HG03565 (cell line): ENCODE data around the gene SLC25A43.

Experiments
- ATAC-seq: cut with Tn5 transposase; IDR thresholded peaks from one replicate; pipeline ENCODE4 v1.9.1; 2021; ENCODE audit warnings: mild to moderate bottlenecking, moderate library complexity; ENCODE audit not compliant: unreplicated experiment

SLC25A43 gene

GRCh38 chrX:119495734-119496726, 96.9 kb downstream of the SLC25A43 start:
- ATAC-seq = no peak

- ATAC-seq = no peak
These were observed 98.0 kb downstream of the SLC25A43 start for GRCh38 chrX:119497185-119497584.

- no peak for ATAC-seq
These were observed 101.1 kb downstream of the SLC25A43 start for GRCh38 chrX:119500061-119500800.

- ATAC-seq = no peak
These were observed 102.5 kb downstream of the SLC25A43 start for GRCh38 chrX:119501511-119502148.

- ATAC-seq = no peak
These were observed 103.8 kb downstream of the SLC25A43 start for GRCh38 chrX:119502727-119503483.

GRCh38 chrX:119503484-119503861, 104.3 kb downstream of the SLC25A43 start:
- no peak for ATAC-seq
